EL (cell line): ENCODE measurements around the gene INSRR.

Experiments used
- DNase-seq: peaks from one replicate; pipeline ENCODE4 v3.0.0-alpha.2; 2016

INSRR gene

GRCh38 chr1:156803086-156803851, 55.6 kb downstream of the INSRR start:
- DNase-seq = no peak

GRCh38 chr1:156802421-156802935, 56.4 kb downstream of the INSRR start:
- no peak for DNase-seq

GRCh38 chr1:156801409-156802121, 57.4 kb downstream of the INSRR start:
- DNase-seq = peak; percentile 54

GRCh38 chr1:156797212-156797871, 61.6 kb downstream of the INSRR start:
- DNase-seq = peak; percentile 68

GRCh38 chr1:156796340-156797097, 62.4 kb downstream of the INSRR start:
- no peak for DNase-seq

GRCh38 chr1:156795787-156796186, 63.1 kb downstream of the INSRR start:
- no peak for DNase-seq

- DNase-seq = no peak
Measured at GRCh38 chr1:156795374-156795733, 63.6 kb downstream of the INSRR start.

GRCh38 chr1:156794506-156795373, 64.2 kb downstream of the INSRR start:
- peak; percentile 78 for DNase-seq
